ENCODE results near the gene JAKMIP1.

- TF ChIP-seq CTCF (IDR thresholded peaks at IDR 0.05) (no peak), POLR2A (IDR thresholded peaks at IDR 0.05) (peak in 1 of 4 donors; percentile 27)
Measured at GRCh38 chr4:6180841-6181631, 19.3 kb downstream of the JAKMIP1 start.

All from esophagus squamous epithelium (tissue), 4 donors.